OCI-LY1 (cell line): Measurements from ENCODE around the gene ITFG1.

Source experiments
- CTCF ChIP-seq: fragments of 200-600 bp; sonication (generic), shearing (Covaris generic); IDR thresholded peaks from 2 replicates; pipeline ENCODE4 v1.5.1; 2017; ENCODE audit warnings: mild to moderate bottlenecking, antibody characterized with exemption, low read length, moderate library complexity, mixed read lengths
- EZH2 ChIP-seq: fragments of 200-600 bp; sonication (generic), shearing (Covaris generic); IDR thresholded peaks from 2 replicates; pipeline ENCODE4 v1.8.0; 2017; ENCODE audit warnings: borderline replicate concordance, mixed run types, mild to moderate bottlenecking, antibody characterized with exemption, low read length, moderate library complexity, mixed read lengths

- no peak for TF ChIP-seq CTCF
- TF ChIP-seq EZH2, result no peak
These were observed 3.1 kb upstream of the ITFG1 start for GRCh38 chr16:47463771-47464624.
